SK-N-MC (cell line): ENCODE data around the gene SLCO1C1.
"Not testable (repeated sequence)": the region's sequence is repeated elsewhere in the genome, so short reads cannot be mapped to it uniquely, and the experiment has no call there.

ENCODE experiments used
- DNase-seq: peaks from one replicate; pipeline ENCODE4 v3.0.0-alpha.2; 2011; ENCODE audit warnings: low read depth, low spot score
- H3K27ac ChIP-seq: fragments of 200-600 bp; sonication (generic); 2 replicates; pipeline ENCODE4 v1.5.1; 2016; ENCODE audit warnings: mixed run types
- H3K36me3 ChIP-seq: fragments of 200-600 bp; sonication (generic); 2 replicates; pipeline ENCODE4 v1.6.1; 2017; ENCODE audit warnings: antibody characterized with exemption, low read length, mixed read lengths; ENCODE audit not compliant: insufficient read depth
- H3K4me3 ChIP-seq: fragments of 200-600 bp; sonication (generic); 2 replicates; pipeline ENCODE4 v1.5.1; 2016
- H3K9ac ChIP-seq: fragments of 200-600 bp; sonication (generic); 2 replicates; pipeline ENCODE4 v1.8.0; 2017; ENCODE audit warnings: mixed run types, mixed read lengths; ENCODE audit not compliant: insufficient read length
- H3K9me3 ChIP-seq: fragments of 200-600 bp; sonication (generic); 2 replicates; pipeline ENCODE4 v1.6.1; 2017; ENCODE audit warnings: low read depth, mild to moderate bottlenecking, antibody characterized with exemption, low read length, moderate library complexity, mixed read lengths
- EZH2 ChIP-seq: fragments of 200-600 bp; sonication (generic); IDR thresholded peaks from one replicate; pipeline ENCODE4 v1.6.1; 2017; ENCODE audit warnings: antibody characterized with exemption
- FOXP2 ChIP-seq: optimal IDR thresholded peaks from 2 replicates; pipeline ENCODE3; 2011; ENCODE audit warnings: mild to moderate bottlenecking, moderate library complexity; ENCODE audit not compliant: insufficient read depth; ENCODE audit errors: extremely low read length, control extremely low read depth
- POLR2AphosphoS5 ChIP-seq: IDR thresholded peaks from 2 replicates; pipeline ENCODE4 v1.6.1; 2012; ENCODE audit warnings: mild to moderate bottlenecking, low read depth, low read length, borderline replicate concordance

SLCO1C1 gene

GRCh38 chr12:20777420-20777819 is 82.3 kb downstream of the SLCO1C1 start:
- H3K36me3 ChIP-seq, result no peaks in the 10 kb centered on the region
- H3K9ac ChIP-seq, result no peak overlapping the region
- DNase-seq, result no peak
- no peaks in the 10 kb centered on the region for H3K9me3 ChIP-seq
- H3K27ac ChIP-seq, result no peak overlapping the region
- TF ChIP-seq POLR2AphosphoS5 (no peak), EZH2 (no peak), FOXP2 (no peak)
- no peak overlapping the region for H3K4me3 ChIP-seq

- no peak for TF ChIP-seq EZH2
- no peak for TF ChIP-seq POLR2AphosphoS5
- no peak for TF ChIP-seq FOXP2
- no peak overlapping the region for H3K27ac ChIP-seq
- H3K9me3 ChIP-seq, result no peaks in the 10 kb centered on the region
- H3K9ac ChIP-seq, result no peak overlapping the region
- DNase-seq, result no peak
- no peaks in the 10 kb centered on the region for H3K36me3 ChIP-seq
- H3K4me3 ChIP-seq, result no peak overlapping the region
Observed at GRCh38 chr12:20778969-20779368, 83.8 kb downstream of the SLCO1C1 start.

- not testable (repeated sequence) for H3K9ac ChIP-seq, H3K36me3 ChIP-seq, H3K9me3 ChIP-seq, DNase-seq, H3K27ac ChIP-seq, H3K4me3 ChIP-seq
Observed at GRCh38 chr12:20779971-20780370, 84.8 kb downstream of the SLCO1C1 start.

GRCh38 chr12:20783796-20784357 is 88.7 kb downstream of the SLCO1C1 start:
- not testable (repeated sequence) for H3K36me3 ChIP-seq, DNase-seq, H3K27ac ChIP-seq, H3K4me3 ChIP-seq, H3K9me3 ChIP-seq, H3K9ac ChIP-seq

DNA sequence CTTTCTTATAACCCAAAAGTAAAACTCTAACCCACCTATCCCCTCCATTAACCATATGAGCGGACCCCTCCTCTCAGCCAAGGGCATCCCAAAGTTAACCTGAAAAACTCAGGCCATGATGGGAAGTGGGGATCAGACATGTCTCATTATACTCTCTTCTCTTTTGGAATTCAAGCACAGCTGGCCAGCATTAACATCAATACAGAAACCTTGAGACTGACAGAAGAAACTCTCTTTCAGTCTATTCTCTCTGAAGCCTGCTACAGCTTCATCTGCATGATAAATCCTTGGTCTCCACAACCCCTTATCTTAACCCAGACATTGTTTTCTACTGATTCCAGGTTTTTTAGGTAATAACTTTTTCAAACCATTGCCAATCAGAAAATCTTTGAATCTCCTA is 97.8 kb downstream of the SLCO1C1 start:
- no peaks in the 10 kb centered on the region for H3K36me3 ChIP-seq
- no peaks in the 10 kb centered on the region for H3K9me3 ChIP-seq
- no peak overlapping the region for H3K4me3 ChIP-seq
- H3K9ac ChIP-seq, result no peak overlapping the region
- TF ChIP-seq FOXP2 (no peak), POLR2AphosphoS5 (no peak), EZH2 (no peak)
- no peak overlapping the region for H3K27ac ChIP-seq
- no peak for DNase-seq

GRCh38 chr12:20798554-20798953 is 103.4 kb downstream of the SLCO1C1 start:
- TF ChIP-seq POLR2AphosphoS5 (no peak), FOXP2 (no peak)
- H3K4me3 ChIP-seq, result no peak overlapping the region
- H3K36me3 ChIP-seq, result no peaks in the 10 kb centered on the region
- H3K9me3 ChIP-seq, result no peaks in the 10 kb centered on the region
- no peak overlapping the region for H3K9ac ChIP-seq
- peak; percentile 28 for DNase-seq
- no peak overlapping the region for H3K27ac ChIP-seq

- no peak for DNase-seq
Observed at GRCh38 chr12:20800160-20800559, 105.0 kb downstream of the SLCO1C1 start.

GRCh38 chr12:20801035-20801434 is 105.9 kb downstream of the SLCO1C1 start:
- H3K27ac ChIP-seq, result no peak overlapping the region
- H3K9me3 ChIP-seq, result no peaks in the 10 kb centered on the region
- H3K36me3 ChIP-seq, result no peaks in the 10 kb centered on the region
- no peak for TF ChIP-seq EZH2
- TF ChIP-seq FOXP2, result no peak
- no peak for TF ChIP-seq POLR2AphosphoS5
- H3K4me3 ChIP-seq, result no peak overlapping the region
- H3K9ac ChIP-seq, result no peak overlapping the region
- DNase-seq, result no peak

More at GRCh38 chr12:20800160-20800559, 105.0 kb downstream of the SLCO1C1 start:
- H3K9ac ChIP-seq, result no peak overlapping the region
- no peak overlapping the region for H3K4me3 ChIP-seq
- no peaks in the 10 kb centered on the region for H3K9me3 ChIP-seq
- TF ChIP-seq POLR2AphosphoS5 (no peak), EZH2 (no peak), FOXP2 (no peak)
- H3K27ac ChIP-seq, result no peak overlapping the region
- no peaks in the 10 kb centered on the region for H3K36me3 ChIP-seq
